Gastroesophageal sphincter (tissue), 4 donors: ENCODE data around the gene CAMSAP1. TPM values are rescaled to one million over a fixed set of nuclear protein-coding genes. Genes with fewer than 3 reads are reported as not detected.

ENCODE experiments used
- ATAC-seq: fragments of 150-250 bp; one replicate; pipeline ENCODE4 v1.9.1; 2016; ENCODE audit warnings: mild to moderate bottlenecking, moderate library complexity
- H3K27ac ChIP-seq, 4 donors: fragments of 200-600 bp; sonication (generic) in 3 of 4; 1 replicate in 3 of 4; 2 replicates in 1 of 4; pipeline ENCODE4 v1.5.1; 2016 to 2019
- H3K27me3 ChIP-seq: fragments of 200-600 bp; sonication (generic); one replicate; pipeline ENCODE4 v1.5.1; 2019
- H3K36me3 ChIP-seq, 2 donors: fragments of 200-600 bp; sonication (generic); one replicate each; pipeline ENCODE4 v1.5.1; 2019; ENCODE audit warnings: control low read depth in 1 of 2
- H3K4me1 ChIP-seq, 3 donors: fragments of 200-600 bp; sonication (generic); 1 replicate in 2 of 3; 2 replicates in 1 of 3; pipeline ENCODE4 v1.5.1; 2016 to 2019; ENCODE audit warnings: control low read depth in 2 of 3
- H3K4me3 ChIP-seq, 2 donors: fragments of 200-600 bp; sonication (generic); one replicate each; pipeline ENCODE4 v1.5.1; 2019; ENCODE audit warnings: mild to moderate bottlenecking in 1 of 2, moderate library complexity in 1 of 2
- H3K9me3 ChIP-seq, 3 donors: fragments of 200-600 bp; sonication (generic); one replicate each; pipeline ENCODE4 v1.5.1; 2017 to 2019; ENCODE audit warnings: control low read depth in 2 of 3
- EP300 ChIP-seq: sonication (generic); formaldehyde crosslinking; IDR thresholded peaks from one replicate; pipeline ENCODE4 v1.6.1; 2017; ENCODE audit warnings: antibody characterized with exemption, mild to moderate bottlenecking
- POLR2A ChIP-seq, 2 donors: fragments of 450-650 bp; IDR thresholded peaks; one replicate each; pipeline ENCODE4 v1.6.1; 2017; ENCODE audit warnings: antibody characterized with exemption in 2 of 2, mild to moderate bottlenecking in 2 of 2, moderate library complexity in 1 of 2
- POLR2AphosphoS5 ChIP-seq: sonication (generic); formaldehyde crosslinking; IDR thresholded peaks from one replicate; pipeline ENCODE4 v1.6.1; 2017; ENCODE audit warnings: antibody characterized with exemption
- WGBS, 2 donors: methylation state at CpG; one replicate each; pipeline ENCODE4 v1.1.5; 2018; ENCODE audit warnings: low coverage in 1 of 2; 5-methylcytosine and 5-hydroxymethylcytosine counted together
- total RNA-seq, 4 donors: library from RNA; depleted of rRNA; stranded (reverse); fragments of >200 nt; gene quantifications; one replicate each; pipeline ENCODE4 v1.1.0, GENCODE V29; 2016
- TF ChIP-seq, protein P1 (sequence below), 4 experiments: fragments of 200-600 bp in 2 of 4; fragments of 450-650 bp in 2 of 4; sonication (generic) in 1 of 4; IDR thresholded peaks; one replicate each; pipeline ENCODE4 v1.5.1; 2017 to 2019; ENCODE audit warnings: antibody characterized with exemption in 4 of 4, mild to moderate bottlenecking in 2 of 4, moderate library complexity in 2 of 4

Gene CAMSAP1
- total RNA-seq, 4 donors from 2014 or later: 27.5 to 49.2 (median 28.2) TPM

DNA sequence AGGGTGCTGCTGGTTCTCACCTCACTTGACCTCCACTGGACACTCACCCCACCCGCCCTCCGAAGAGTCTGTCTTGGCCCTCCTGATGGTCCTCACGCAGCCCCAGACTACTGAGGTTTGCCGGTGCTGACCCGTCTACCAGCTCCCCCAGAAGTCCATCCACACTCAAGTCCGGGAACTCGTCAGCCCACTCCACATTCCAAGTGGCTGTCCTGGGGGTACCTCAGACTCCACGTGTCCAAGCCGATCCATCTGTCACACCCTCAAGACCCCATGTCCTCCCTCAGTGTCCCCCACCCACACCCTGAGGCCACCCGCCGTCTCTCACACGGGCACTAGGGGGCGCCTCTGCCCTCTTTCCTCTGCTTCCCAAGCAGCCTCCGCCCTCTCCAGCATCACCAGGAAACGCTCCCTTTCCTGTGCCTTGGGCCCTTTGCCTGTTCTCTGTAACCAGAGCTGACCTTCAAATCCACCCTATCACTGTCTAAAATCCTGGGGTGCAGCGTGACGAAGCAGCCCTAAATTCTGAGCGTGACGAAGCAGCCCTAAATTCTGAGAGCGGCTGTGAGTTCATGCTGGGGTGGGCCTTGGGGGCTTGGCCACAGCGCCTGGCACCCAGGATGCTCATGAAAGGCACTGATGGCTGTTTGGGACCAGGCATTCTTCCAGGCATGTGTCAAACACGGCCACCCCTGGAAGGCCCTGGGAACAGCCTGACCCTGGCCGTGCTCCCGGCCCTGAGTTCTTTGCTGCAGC lies 109.7 kb downstream of the CAMSAP1 start:
- Histone ChIP-seq H3K4me1 (peaks cover 0 to 16% (median 0%) of the 10 kb centered on the region in 3 donors), H3K9me3 (no peaks in the 10 kb centered on the region), H3K4me3 (no peak overlapping the region), H3K27ac (no peak overlapping the region), H3K27me3 (no peaks in the 10 kb centered on the region), H3K36me3 (peaks cover 0 to 5% of the 10 kb centered on the region in 2 donors)
- no peak for TF ChIP-seq EP300
- TF ChIP-seq, protein P1, sequence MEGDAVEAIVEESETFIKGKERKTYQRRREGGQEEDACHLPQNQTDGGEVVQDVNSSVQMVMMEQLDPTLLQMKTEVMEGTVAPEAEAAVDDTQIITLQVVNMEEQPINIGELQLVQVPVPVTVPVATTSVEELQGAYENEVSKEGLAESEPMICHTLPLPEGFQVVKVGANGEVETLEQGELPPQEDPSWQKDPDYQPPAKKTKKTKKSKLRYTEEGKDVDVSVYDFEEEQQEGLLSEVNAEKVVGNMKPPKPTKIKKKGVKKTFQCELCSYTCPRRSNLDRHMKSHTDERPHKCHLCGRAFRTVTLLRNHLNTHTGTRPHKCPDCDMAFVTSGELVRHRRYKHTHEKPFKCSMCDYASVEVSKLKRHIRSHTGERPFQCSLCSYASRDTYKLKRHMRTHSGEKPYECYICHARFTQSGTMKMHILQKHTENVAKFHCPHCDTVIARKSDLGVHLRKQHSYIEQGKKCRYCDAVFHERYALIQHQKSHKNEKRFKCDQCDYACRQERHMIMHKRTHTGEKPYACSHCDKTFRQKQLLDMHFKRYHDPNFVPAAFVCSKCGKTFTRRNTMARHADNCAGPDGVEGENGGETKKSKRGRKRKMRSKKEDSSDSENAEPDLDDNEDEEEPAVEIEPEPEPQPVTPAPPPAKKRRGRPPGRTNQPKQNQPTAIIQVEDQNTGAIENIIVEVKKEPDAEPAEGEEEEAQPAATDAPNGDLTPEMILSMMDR (IDR thresholded peaks at IDR 0.05): peak in 1 of 4 experiments; percentile 54
- whole genome bisulfite sequencing, 2 donors: 3 to 33% methylated on average over 6 to 15 of the region's 24 CpGs
- ATAC-seq: no peak

DNA sequence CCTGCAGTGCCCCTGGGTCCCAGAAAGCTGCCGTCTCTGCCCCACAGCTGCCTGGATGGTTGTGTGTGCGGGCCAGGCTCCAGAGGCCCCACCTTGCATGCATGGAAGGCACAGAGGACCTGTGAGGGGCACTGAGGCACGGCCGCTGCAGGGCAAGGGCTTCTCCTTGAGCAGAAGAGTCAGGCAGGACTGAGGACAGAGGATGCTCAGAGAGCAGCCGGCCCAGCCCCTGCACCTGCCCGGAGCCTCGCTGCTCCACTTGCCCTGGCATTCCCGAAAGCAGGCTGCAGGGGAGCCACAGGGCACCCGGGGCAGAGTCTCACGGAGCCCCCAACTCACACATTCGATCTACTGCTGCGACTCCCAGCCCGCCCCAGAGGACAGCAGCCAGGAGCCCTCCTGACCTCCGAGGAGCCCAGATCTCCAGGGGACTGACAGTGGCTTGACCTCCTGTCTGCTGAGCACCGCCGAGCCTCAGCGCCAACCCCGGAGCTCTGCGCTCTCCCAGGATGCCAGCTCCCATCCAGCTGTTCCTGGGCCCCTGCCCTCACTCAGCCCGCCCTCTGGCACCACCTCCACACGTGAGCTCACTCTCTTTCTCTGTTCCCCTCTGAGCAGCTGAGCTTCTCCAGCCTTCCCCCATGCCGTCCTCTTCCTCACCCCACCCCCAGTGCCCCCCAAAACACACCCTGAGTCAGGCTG lies 110.4 kb downstream of the CAMSAP1 start:
- Histone ChIP-seq H3K4me1 (peaks cover 0 to 16% (median 0%) of the 10 kb centered on the region in 3 donors), H3K4me3 (no peak overlapping the region), H3K27me3 (no peaks in the 10 kb centered on the region), H3K9me3 (no peaks in the 10 kb centered on the region), H3K36me3 (peaks cover 0 to 5% of the 10 kb centered on the region in 2 donors), H3K27ac (no peak overlapping the region)
- TF ChIP-seq POLR2AphosphoS5 (no peak), EP300 (no peak), POLR2A (IDR thresholded peaks at IDR 0.05) (no peak)
- TF ChIP-seq, protein P1 (IDR thresholded peaks at IDR 0.05): no peak
- ATAC-seq: no peak
- 36% methylated on average over 6 of the region's 22 CpGs; no CpG with 5 or more reads in 1 of the 2 donors for WGBS, 2 donors

DNA sequence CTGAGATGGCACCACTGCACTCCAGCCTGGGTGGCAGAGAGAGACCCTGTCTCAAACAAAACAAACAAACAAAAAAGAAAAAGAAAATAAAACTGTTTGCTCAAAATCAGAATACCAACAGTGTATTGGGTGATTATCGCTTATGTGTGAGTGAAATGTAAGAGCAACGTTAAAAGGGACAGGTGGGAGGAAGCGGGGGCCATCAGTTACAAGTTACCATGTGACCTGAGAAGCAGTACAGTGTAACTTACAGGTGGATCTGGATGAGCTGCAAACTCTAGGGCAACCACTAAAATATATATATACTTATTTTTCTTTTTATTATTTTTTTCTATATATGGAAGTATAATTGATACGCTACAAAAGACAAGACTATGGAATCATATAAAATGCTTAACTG lies 112.0 kb downstream of the CAMSAP1 start:
- no peak for ATAC-seq
- Histone ChIP-seq H3K4me1 (peaks cover 0 to 16% (median 0%) of the 10 kb centered on the region in 3 donors), H3K4me3 (no peak overlapping the region), H3K27me3 (no peaks in the 10 kb centered on the region), H3K27ac (no peak overlapping the region), H3K9me3 (no peaks in the 10 kb centered on the region), H3K36me3 (peaks cover 0 to 5% of the 10 kb centered on the region in 2 donors)
- 78 to 79% methylated on average over 3 to 4 of the region's 4 CpGs for WGBS, 2 donors
- TF ChIP-seq, protein P1 (IDR thresholded peaks at IDR 0.05): no peak
- TF ChIP-seq POLR2A (IDR thresholded peaks at IDR 0.05): no peak
- TF ChIP-seq EP300: no peak
- no peak for TF ChIP-seq POLR2AphosphoS5

DNA sequence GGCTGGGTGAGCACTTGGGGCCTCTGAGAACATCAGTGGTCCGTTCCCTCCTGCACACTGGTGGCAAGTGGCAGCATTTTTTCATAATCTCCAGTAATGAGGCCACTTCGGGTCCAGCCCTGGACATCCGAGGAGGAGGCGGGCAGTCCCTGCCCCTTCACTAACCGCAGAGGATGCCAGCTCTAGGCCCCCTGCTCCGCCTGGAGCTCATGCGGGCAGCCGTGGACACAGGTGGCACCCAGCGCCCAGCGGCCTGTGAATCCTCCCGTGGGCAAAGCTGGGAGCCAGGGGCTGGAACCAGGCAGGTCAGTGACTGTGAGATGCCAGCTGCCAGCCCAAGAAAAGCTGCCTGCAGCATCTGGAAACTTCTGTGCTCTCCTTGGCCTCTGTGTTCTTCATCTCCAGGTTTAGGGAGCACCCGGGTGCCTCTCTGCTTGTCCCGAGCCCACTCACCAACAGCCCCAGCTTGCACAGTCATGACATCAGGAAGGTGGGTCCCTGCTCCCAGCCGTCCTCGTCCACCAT lies 112.9 kb downstream of the CAMSAP1 start:
- Histone ChIP-seq H3K27ac (no peak overlapping the region), H3K36me3 (no peaks in the 10 kb centered on the region), H3K4me1 (peaks cover 0 to 16% (median 0%) of the 10 kb centered on the region in 3 donors), H3K4me3 (no peak overlapping the region), H3K9me3 (no peaks in the 10 kb centered on the region), H3K27me3 (peaks cover 7% of the 10 kb centered on the region)
- WGBS, 2 donors: 80 to 83% methylated on average over 1 to 2 of the region's 15 CpGs
- ATAC-seq: no peak
- TF ChIP-seq POLR2A (IDR thresholded peaks at IDR 0.05): no peak
- TF ChIP-seq POLR2AphosphoS5: no peak
- TF ChIP-seq EP300: no peak
- TF ChIP-seq, protein P1 (IDR thresholded peaks at IDR 0.05): no peak
